IPS-NIHi7 (cell line): ENCODE data around the gene PARG.
"Not testable (repeated sequence)": the region's sequence is repeated elsewhere in the genome, so short reads cannot be mapped to it uniquely, and the experiment has no call there.

Experiments
- DNase-seq: peaks from one replicate; pipeline ENCODE4 v3.0.0; 2012; ENCODE audit warnings: mixed read lengths; ENCODE audit errors: extremely low spot score

The PARG gene

DNA sequence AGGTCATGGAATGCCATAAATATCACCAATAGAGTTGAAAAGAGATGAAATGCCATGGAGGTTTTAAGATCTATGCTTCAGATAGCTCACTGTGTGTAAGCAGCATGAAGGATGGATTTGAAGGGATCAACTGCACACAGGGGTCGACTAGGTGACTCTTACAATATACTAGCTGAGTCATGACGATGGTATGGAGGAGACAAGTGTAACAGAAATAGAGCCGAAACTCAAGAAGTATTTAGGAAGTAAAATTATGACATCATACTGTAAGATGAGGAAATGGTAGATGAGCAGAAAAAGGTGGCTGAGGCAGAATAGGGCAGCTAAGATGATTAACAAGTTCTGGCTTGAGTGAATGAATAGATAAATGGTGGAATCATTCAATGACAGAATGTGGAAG, 38.0 kb downstream of the PARG start:
- not testable (repeated sequence) for DNase-seq

DNA sequence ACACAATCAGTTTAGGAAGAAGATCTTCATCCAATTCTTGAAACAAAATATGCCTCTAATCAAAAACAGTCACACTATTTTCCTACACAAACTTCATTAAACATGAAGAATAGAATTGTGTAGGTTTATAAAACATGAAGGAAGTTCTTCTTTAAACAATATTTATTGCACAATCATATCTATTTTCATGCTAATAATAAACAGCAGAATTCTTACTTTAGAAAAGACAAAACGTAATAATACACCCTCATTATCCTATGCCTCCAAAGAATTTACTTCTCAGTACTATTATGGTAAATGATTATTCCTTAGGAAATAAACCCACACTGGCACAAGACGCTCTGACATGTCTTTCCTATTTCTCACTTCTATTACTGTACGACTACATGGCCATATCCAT, 41.4 kb downstream of the PARG start:
- not testable (repeated sequence) for DNase-seq

DNA sequence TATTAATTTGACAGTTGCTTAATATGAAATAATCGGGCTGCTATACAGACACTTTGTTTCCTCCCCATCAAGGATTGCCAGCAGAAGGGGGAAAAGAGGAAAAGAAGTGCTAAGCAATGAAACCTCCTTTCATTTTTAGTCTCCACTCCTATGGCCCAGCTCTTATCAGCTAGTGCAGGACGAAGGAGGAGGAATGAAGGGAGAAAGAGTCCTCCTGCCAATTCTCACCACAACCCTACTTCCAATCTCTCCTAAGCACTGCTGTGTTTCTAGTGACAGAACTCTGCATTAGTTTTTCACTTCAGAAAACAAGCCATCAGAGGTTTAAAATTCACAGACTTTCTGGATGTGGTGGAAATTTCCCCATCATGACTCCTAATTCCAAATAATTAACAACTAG, 41.8 kb downstream of the PARG start:
- not testable (repeated sequence) for DNase-seq

DNA sequence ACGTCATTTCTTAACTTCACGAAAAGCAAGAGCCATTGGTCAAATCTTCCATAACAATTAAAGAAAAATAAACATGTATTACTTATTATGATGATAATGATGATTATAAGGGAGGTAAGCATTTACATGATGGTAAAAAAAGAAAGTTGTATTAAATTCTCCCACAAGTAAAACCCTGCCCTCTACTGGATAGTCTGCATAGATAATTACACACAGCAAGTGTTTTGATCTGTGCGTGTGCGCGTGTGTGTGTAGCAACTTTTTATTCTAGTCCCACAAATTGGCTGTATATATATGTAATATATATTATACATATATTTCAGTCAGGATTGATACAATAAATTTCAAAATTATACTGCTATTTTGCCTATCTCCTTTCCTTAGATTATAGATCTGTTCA, 51.8 kb downstream of the PARG start:
- not testable (repeated sequence) for DNase-seq

DNA sequence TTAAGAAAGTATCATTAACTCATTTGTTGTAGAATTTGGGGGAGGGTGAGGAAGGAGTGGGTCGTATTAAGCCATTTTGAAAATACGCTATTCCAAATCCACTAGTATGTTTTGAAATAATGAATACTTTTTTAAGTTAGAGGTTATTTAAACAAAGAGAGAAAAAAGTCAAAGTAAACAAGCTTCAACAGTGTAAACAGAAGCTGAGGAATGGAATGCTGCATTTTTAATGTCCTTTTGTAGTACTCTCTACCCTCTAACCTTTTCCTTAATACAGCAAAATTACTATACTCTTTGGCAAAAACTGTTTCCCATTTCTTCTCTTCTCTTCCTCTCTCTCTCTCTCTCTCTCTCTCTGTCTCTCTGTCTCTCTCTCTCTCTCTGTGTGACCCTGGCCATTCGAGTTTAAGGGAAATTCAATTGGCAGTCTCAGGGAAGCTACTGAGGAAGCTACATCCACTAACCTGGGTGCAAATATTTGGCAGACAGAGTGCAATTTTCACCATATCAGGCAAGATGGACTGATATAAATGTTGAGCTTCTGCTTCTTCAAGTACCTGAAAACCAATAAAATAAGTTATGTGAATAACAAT, 57.0 kb downstream of the PARG start:
- not testable (repeated sequence) for DNase-seq

DNA sequence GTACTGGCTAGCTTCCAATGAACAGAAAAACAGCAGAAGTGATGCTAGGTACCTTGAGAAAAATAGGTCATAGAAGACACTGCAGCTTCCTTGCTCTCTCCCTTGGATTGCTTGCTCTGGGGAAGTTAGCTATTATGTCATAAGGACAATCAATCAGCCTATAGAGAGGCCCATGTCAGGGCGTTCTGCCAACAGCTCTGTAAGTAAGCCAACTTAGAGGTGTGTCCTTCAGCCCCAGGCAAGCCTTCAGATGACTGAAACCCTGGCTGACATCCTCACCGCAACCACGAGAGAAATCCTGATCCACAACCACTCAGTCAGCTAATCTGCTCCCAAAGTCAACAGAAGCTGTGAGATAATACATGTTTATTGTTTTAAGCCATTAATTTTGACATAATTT, 58.0 kb downstream of the PARG start:
- DNase-seq, result not testable (repeated sequence)

DNA sequence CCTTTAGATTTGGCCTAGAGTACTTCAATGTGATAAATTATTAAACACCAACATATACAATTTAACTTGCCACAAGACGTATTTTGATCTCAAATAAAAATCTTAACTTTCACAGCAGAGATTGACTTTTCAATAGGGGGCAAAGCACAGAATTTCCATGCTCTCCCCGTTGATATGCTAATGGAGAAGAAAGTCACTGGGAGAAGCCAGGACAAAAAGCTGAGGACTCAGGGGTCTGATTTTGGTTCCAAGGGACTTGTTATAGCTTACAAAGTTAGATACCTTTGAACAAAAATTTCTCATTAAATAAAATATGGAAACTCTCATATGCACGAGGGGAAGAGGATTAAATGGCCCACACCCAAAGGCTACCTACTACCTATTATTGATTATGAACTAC, 59.5 kb downstream of the PARG start:
- not testable (repeated sequence) for DNase-seq

DNA sequence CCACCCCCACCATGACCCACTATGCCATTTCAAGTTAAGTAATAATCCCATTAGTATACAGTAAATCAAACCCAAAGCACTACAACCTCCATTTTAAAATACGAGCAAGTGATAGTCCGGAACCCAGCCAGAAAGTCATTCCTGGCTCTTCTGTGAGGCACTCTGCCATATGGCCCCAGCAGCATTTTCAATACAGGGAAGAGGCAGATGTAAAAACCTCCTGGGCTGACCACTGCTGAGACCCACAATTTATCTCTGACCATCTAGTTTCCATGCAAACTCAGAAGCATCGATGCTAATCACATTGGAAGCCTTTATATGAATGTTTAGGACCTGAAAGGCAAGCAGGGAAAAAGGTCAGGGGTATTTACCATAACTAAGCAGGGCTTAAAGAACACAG, 69.1 kb downstream of the PARG start:
- DNase-seq, result not testable (repeated sequence)

DNA sequence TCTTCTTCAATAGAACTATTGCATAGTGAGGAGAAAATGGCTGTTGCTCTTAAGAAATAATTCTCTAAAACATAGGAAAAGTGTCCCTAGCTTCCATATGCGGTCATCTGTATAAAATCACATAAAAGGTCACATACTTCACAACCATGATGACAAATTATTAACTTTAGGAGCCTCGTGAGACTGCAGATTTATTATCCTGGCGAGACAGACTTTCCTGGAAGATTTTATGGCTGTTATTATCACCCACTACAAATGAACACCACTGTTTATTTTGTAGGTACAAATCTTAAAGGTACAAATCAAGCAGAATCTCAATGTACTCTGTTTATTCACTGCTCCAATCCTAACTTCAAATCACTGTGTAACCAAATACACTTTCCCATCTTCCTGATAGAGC, 70.4 kb downstream of the PARG start:
- DNase-seq, result not testable (repeated sequence)

DNA sequence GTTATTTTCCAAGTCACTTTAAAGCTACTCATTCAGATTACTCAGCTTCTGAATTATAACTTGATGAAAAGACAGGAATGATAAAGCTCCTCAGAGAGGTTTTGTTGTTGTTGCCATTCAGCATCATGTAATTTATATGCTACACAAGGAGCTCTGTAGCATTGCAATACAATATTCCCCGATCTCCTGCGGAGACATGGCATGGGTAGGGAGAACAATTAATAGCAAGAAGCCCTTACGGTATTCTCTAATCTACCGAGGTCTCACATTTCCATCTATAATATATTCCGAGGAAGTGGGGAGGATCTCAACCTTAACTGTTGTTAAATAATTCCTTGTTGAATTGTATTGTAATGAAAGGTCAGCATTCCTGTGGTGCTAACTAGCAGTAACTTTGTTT, 81.9 kb downstream of the PARG start:
- DNase-seq, result not testable (repeated sequence)

DNA sequence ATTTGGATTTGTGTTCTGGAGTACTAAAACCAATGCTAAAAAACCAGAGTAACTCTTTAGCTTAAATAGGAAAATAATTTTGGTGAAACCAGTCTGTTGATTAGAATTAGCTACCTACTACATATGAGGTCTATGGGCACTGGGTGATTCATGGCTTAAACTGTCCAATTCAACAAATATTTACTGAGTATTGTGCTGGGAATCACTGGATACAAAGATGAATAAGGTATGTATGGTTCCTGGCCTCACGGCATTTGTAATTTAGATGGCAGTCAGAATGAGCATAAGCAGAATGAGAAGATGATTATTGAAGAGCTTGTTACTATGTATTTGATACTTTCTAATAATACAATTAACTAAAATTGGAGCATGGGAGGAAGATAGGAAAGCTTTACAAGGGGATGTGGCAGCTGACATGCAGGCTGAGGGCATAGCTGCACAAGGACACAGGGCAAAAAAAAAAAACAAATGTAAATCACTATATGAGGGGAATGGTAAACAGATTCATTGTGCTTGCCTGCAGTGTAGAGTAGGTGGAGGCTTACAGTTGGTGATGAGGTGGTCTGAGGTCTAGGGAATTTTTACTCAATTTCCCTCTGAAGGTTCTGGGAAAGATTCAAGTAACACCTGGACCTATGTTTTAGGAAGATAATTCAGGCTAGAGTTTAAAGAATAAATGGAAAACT, 83.0 kb downstream of the PARG start:
- not testable (repeated sequence) for DNase-seq

DNA sequence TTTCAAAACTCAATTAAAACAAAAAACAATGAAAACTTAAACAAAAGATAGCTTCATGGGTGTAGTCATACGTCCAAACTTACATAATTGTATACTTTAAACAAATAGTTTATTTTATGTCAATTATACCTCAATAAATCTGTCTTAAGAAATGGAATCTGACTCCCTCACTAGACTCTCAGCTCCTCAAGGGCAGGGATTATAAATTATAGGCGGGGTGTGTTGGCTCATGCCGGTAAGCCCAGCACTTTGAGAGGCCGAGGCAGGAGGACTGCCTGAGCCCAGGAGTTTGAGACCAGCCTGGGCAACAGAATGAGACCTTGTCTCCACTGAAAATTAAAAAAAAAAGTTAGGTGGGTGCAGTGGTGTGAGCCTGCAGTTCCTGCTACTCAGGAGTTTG, 92.3 kb downstream of the PARG start:
- not testable (repeated sequence) for DNase-seq

DNA sequence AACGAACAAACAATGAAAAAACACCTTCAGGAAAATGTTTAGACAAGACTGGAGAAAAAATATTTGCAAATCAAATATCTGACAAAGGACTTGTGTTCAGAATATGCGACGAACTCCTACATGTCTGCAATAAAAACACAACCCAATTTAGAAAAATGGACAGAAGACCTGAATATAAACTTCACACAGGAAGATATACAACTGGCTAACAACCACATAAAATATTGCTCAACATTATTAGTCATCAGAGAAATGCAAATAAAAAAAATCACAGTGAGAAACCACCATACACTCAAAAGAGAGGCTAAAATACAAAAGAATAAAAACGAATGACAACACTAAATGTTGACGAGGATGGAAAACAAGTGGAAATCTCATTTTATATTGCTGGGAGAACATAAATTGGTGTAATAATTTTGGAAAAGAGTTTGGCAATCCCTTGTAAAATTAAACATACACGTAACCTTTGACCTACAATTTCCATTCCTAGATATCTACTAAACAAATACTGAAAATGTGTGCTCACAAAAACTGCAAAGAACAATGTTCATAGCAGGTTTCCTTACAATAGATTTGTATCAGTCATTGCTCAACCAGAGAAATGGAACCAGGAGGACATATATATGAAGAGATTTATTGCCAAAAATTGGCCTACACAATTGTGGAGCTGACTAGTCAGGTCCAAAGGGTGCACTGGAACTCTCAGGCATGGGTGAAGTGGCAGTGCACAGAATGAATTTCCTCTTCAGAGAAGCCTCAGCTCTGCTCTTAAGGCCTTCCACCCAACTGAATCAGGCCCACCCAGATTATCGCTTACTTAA, 96.8 kb downstream of the PARG start:
- no peak for DNase-seq

DNA sequence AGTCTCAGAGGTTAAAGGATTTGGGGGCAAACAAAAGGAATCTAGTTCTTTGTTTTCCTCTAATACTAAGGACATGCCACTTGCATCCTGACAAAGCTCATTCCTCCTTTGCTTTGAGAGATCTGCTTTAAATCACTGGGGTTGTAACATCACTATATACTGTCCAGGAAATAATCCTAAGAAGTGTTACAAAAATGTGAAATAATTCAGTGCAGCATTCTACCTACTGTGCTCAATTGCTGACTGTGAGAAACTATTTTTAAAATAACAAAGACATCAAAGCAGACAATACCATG, 99.5 kb downstream of the PARG start:
- DNase-seq, result not testable (repeated sequence)

DNA sequence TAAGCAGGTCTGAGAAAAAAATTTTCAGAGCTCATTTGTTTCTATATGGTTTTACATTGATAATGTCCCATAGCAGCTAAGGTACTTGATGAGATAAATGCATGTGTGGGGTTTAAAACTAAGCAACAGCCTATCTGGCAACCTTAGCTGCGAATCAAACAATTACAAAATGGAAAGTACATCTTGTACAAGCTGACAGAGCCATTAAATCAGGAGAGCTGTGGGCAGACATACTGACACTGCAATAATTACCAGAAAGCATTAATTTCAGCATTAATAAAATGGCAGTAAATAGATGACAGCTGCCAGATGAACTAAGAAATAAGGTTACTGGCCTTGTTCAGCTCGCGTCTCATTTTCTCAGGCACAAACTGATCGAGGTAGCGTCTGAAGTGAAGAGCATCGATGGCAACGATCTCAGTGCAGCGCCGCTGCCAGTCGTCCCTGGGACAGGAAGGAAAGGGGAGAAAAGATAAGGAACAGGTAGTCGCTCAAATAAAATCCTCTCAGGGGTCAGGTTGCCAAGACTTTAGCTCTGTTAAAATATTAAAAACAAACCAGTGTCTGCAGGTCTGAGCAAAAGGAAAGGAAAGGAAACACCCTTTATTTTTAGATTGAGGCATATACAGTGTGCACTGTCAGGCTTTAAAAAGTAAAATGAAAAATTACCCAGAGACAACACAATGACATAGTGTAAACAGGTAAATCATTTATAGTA, 100.1 kb downstream of the PARG start:
- no peak for DNase-seq

DNA sequence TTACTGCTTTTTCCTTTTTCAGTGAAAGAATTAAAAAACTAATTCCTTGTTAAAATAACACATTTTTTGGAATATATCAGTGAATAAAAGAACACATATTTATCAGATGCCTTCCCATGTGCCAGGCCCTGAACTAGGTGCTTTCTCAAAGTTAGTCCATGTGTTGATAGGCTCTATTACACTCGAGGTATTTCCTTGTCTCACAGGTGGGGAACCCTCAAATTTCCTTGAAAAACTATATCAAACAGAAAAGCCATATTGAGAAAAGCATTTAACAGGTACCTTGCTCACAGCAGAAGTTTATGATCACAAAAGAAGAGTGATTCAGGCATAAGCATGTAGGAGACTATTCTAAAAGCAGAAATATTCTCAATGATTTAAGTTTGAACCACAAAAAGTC, 104.1 kb downstream of the PARG start:
- no peak for DNase-seq

DNA sequence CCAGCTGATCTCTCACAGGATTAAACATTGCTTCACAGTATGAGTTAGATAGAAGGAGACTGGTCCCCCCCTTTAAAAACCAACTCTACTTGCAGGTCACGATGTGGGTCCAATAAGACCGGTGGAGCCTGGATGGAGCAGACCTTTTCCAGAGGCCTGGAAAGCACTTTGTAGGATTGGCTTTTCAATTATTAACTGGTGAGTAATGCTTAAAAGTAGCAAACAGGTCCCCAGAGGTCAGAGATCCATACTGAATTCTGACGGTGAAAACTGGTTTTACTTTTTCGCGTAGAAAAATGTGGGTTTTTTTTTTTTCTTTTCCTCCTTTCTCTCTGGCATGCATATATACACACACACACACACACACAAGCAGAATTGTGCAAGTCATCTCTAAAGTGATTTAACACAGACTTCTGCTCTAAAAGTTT, 104.8 kb downstream of the PARG start:
- DNase-seq, result no peak

DNA sequence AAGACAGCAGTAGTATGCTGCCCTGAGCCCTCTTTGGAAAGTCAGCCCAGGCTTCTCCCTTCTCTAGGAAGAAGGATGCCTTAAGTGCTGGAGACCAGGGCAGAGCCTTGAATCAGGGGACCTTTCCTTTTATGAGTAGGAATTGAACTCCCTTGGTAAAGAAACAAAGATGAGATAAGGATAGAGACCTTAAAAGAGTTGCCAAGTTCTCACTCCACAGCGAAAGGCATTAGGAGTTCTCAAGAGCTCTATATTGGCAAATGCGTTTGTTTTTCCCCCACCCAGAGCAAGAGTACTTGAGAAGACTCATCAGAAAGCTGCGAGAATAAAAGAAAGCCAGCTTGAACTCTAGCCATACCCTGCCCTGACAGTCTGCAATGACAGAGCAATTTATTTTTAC, 106.9 kb downstream of the PARG start:
- DNase-seq, result no peak

DNA sequence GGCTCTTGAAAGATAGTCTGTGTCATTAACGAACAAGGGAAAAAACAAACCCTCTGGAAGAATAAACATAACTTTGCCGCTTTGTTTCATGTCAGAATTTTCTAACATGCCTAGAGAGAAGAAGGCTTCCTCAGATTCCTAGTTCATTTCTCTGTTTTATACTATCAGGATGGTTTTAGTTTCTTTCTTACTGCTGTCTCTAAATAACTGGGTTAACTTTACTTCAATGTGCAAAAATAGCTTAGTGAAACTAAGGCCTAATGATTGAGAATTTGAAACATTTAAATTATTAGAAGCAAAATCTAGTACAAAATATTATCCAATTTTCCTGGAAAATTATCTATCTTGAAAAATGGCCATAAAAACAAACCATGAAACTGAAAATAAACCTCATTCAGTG, 107.6 kb downstream of the PARG start:
- no peak for DNase-seq

DNA sequence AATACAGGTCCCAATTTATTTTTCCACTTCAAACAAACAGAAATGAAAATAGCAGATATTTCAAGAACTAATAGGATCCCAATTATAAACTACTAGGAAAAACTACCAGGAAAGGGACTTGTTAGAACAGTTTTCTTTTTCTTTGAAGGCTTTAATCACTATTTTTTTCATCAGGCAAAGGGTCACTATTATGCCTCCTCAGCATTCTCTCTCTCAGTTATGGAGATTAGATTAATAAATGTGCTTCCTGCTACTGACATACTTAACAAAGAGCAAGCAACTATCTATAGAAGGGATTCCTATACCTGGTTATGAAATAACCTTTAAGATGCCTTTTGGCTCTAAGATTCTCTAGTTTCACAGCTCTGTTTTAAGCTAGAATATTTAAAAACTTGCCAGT, 108.7 kb downstream of the PARG start:
- no peak for DNase-seq

DNA sequence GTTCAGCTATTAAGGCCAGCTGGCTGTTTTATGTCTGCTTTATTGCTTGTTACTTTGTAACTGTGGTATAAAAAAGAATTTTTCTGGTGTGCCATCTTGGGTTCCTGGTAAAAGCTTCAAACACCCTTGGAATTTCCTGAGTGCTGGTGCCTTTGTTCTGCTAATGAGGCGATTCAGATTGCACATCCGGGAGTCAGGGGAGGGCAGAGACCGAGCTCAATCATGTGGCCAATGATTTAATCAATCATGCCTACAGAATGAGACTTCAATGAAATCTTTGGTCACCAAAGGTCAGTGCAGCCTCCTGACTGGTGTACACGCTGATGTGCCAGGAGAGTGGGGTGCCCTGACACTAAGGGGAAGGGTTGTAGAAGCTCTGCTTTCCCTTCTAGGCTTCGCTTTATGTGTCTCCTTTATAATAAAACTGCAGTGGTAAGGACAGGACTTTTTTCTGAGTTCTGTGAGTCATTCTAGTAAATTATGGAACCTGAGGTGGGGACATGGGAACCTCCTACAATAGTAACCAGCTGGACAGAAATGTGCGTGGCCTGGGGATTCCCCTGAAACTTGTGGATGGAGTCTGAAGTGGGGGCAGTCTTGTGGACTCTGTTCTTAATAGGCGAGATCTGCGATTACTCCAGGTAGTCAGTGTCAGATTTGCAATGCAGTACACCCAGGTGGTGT, 110.3 kb downstream of the PARG start:
- DNase-seq, result peak; percentile 49

DNA sequence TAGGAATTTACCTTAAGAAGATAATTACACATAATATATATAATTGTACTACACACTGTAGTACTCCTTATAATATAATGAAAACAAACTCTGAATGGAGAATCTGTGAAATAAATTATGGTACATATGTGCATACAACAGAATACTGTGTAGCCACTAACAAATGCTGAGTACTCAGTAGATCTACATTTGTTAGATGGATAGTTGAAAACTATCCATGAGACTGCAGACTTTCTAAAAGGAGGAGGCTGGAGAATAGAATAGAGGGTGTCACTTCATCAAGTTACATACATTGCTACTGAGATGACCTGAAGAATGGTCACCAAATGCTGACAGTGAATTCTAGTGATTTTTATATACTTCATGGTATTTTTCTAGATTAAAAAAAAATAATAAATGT, 111.0 kb downstream of the PARG start:
- DNase-seq, result no peak
